Measurements from ENCODE around the gene ITIH5. TPM values are rescaled to one million over a fixed set of nuclear protein-coding genes. Genes with fewer than 3 reads are reported as not detected.

ITIH5 gene
- total and polyA plus RNA-seq, 9 of the 15 experiments (the other 6 are each of a cell fraction or from before 2014, with no cell fraction given) = 0.52 to 4.5 (median 2.6) TPM

GRCh38 chr10:7580520-7580919 lies 86.2 kb downstream of the ITIH5 start:
- intact Hi-C loops (cut with micrococcal nuclease) = no loop called here
- no peaks in the 10 kb centered on the region for H3K36me3 ChIP-seq (ENCODE audit: control insufficient read depth, insufficient read depth, low read length)
- no peak for DNase-seq (ENCODE audit: extremely low read depth in 1 of 4, low spot score in 3 of 4)
- ChIA-PET POLR2A (interaction anchor here (0.9 kb wide), 1 partner anchor 9 kb away, joined by 6 read pairs; no protein-coding TSS in a partner anchor), CTCF (ENCODE audit: low intra/inter-chr PET ratio) (no interaction called here)
- H3K9me1 ChIP-seq (ENCODE audit: control insufficient read depth, insufficient read depth, low read length) = no peaks in the 10 kb centered on the region
- no TSS peak for BruUV-seq (replicated peaks)
- peaks cover 11 to 23% of the 10 kb centered on the region in 2 experiments; a peak in 3 of 5 replicates for H3K27me3 ChIP-seq (ENCODE audit: control insufficient read depth in 2 of 2, insufficient read depth in 2 of 2, low read length in 2 of 2)
- H3K4me1 ChIP-seq (replicated peaks in 1 of 2; ENCODE audit: control insufficient read depth in 2 of 2, insufficient read depth in 2 of 2, low read length in 2 of 2) = no peaks in the 10 kb centered on the region
- H2AFZ ChIP-seq (ENCODE audit: low read depth, low read length) = no peak overlapping the region
- no peak for ATAC-seq
- WGBS (ENCODE audit: insufficient coverage, low coverage, missing lambda C conversion rate) = 8% methylated on average over 5 of the region's 5 CpGs
- H3K4me2 ChIP-seq (ENCODE audit: insufficient read depth, low read length) = no peak overlapping the region
- H3K9me3 ChIP-seq (replicated peaks; ENCODE audit: control insufficient read depth, insufficient read depth, low read depth, low read length) = no peaks in the 10 kb centered on the region; the same call in 1 of the 2 replicates
- H3K27ac ChIP-seq (ENCODE audit: extremely low read depth, low read depth, low read length) = no peak overlapping the region
- TF ChIP-seq ZNF57 (CRISPR knock-in tag; IDR thresholded peaks at IDR 0.05) = no peak
- TF ChIP-seq RFX7 (CRISPR knock-in tag; IDR thresholded peaks at IDR 0.05) = no peak
- TF ChIP-seq GTF2F1 (IDR thresholded peaks at IDR 0.05; ENCODE audit: low read depth, low read length) = no peak
- TF ChIP-seq VEZF1 (CRISPR knock-in tag; IDR thresholded peaks at IDR 0.05) = no peak
- no peak for TF ChIP-seq SMAD3 (CRISPR knock-in tag; conservative IDR thresholded peaks at IDR 0.05)
- TF ChIP-seq ZNF274 (IDR thresholded peaks at IDR 0.05; ENCODE audit: borderline replicate concordance, low read depth, low read length) = no peak
- no peak for TF ChIP-seq E2F4 (CRISPR knock-in tag; IDR thresholded peaks at IDR 0.05; ENCODE audit: low read depth)
- no peak for TF ChIP-seq BHLHE40 (IDR thresholded peaks at IDR 0.05; ENCODE audit: low read length)
- no peak for TF ChIP-seq FIP1L1 (IDR thresholded peaks at IDR 0.05; ENCODE audit: low read depth, low read length, poor library complexity, severe bottlenecking)
- TF ChIP-seq, protein P1, sequence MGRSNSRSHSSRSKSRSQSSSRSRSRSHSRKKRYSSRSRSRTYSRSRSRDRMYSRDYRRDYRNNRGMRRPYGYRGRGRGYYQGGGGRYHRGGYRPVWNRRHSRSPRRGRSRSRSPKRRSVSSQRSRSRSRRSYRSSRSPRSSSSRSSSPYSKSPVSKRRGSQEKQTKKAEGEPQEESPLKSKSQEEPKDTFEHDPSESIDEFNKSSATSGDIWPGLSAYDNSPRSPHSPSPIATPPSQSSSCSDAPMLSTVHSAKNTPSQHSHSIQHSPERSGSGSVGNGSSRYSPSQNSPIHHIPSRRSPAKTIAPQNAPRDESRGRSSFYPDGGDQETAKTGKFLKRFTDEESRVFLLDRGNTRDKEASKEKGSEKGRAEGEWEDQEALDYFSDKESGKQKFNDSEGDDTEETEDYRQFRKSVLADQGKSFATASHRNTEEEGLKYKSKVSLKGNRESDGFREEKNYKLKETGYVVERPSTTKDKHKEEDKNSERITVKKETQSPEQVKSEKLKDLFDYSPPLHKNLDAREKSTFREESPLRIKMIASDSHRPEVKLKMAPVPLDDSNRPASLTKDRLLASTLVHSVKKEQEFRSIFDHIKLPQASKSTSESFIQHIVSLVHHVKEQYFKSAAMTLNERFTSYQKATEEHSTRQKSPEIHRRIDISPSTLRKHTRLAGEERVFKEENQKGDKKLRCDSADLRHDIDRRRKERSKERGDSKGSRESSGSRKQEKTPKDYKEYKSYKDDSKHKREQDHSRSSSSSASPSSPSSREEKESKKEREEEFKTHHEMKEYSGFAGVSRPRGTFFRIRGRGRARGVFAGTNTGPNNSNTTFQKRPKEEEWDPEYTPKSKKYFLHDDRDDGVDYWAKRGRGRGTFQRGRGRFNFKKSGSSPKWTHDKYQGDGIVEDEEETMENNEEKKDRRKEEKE (IDR thresholded peaks at IDR 0.05; ENCODE audit: borderline replicate concordance in 1 of 2, control insufficient read depth in 1 of 2, low read depth in 2 of 2, low read length in 1 of 2) = no peak
- no peak for TF ChIP-seq GMEB1 (CRISPR knock-in tag; IDR thresholded peaks at IDR 0.05)
- no peak for TF ChIP-seq ZNF146 (CRISPR knock-in tag; IDR thresholded peaks at IDR 0.05; ENCODE audit: unreplicated experiment)
- TF ChIP-seq E2F1 (CRISPR knock-in tag; IDR thresholded peaks at IDR 0.05) = no peak
- no peaks in the 10 kb centered on the region for H3K79me2 ChIP-seq (ENCODE audit: control insufficient read depth, insufficient read depth, low read length)
- no peak overlapping the region for H3K4me3 ChIP-seq
- in situ Hi-C loops (cut with MboI) = no loop called here
- no peaks in the 10 kb centered on the region; the same call in 1 of the 2 replicates for H4K20me1 ChIP-seq (replicated peaks; ENCODE audit: control insufficient read depth, insufficient read depth, low read length)
- no peak overlapping the region for H3K9ac ChIP-seq (ENCODE audit: insufficient read depth in 1 of 2, low read depth in 2 of 2, low read length in 2 of 2)
- no peak for FAIRE-seq
